KMS-11 (cell line): Measurements from ENCODE around the gene TSC22D1.
"Not testable (repeated sequence)": the region's sequence is repeated elsewhere in the genome, so short reads cannot be mapped to it uniquely, and the experiment has no call there.

ENCODE experiments used
- H2AFZ ChIP-seq: fragments of 200-600 bp; sonication (generic); 2 replicates; pipeline ENCODE4 v1.6.1; 2016; ENCODE audit warnings: antibody characterized with exemption, mixed run types, low read depth
- H3K27ac ChIP-seq: fragments of 200-600 bp; sonication (generic); 2 replicates; pipeline ENCODE4 v1.6.1; 2016; ENCODE audit warnings: mild to moderate bottlenecking, mixed run types
- H3K27me3 ChIP-seq: fragments of 200-600 bp; sonication (generic); 2 replicates; pipeline ENCODE4 v1.6.1; 2017; ENCODE audit warnings: mild to moderate bottlenecking, low read depth, mixed run types, moderate library complexity; ENCODE audit not compliant: insufficient read depth
- H3K36me3 ChIP-seq: fragments of 200-600 bp; sonication (generic); 2 replicates; pipeline ENCODE4 v1.6.1; 2017; ENCODE audit warnings: mild to moderate bottlenecking, mixed run types; ENCODE audit not compliant: insufficient read depth
- H3K4me1 ChIP-seq: fragments of 200-600 bp; sonication (generic); 2 replicates; pipeline ENCODE4 v1.6.1; 2016; ENCODE audit warnings: mild to moderate bottlenecking, low read depth, mixed run types; ENCODE audit not compliant: poor library complexity, severe bottlenecking
- H3K4me2 ChIP-seq: fragments of 200-600 bp; sonication (generic); 2 replicates; pipeline ENCODE4 v1.7.0; 2016; ENCODE audit warnings: mild to moderate bottlenecking, mixed run types
- H3K4me3 ChIP-seq: fragments of 200-600 bp; sonication (generic); IDR thresholded peaks from 2 replicates; pipeline ENCODE4 v1.6.1; 2017; ENCODE audit warnings: low read depth, low read length, mixed read lengths; ENCODE audit not compliant: insufficient read depth
- H3K79me2 ChIP-seq: fragments of 200-600 bp; sonication (generic); 2 replicates; pipeline ENCODE4 v1.6.1; 2016; ENCODE audit warnings: low read depth, mixed run types; ENCODE audit not compliant: insufficient read depth
- H3K9ac ChIP-seq: fragments of 200-600 bp; sonication (generic); 2 replicates; pipeline ENCODE4 v1.6.1; 2016; ENCODE audit warnings: mild to moderate bottlenecking, mixed run types
- H4K20me1 ChIP-seq: fragments of 200-600 bp; sonication (generic); 2 replicates; pipeline ENCODE4 v1.6.1; 2016; ENCODE audit warnings: mild to moderate bottlenecking, mixed run types; ENCODE audit not compliant: insufficient read depth
- TF ChIP-seq, protein P1 (sequence below): fragments of 200-600 bp; sonication (generic); conservative IDR thresholded peaks from 2 replicates; pipeline ENCODE4 v1.6.1; 2017; ENCODE audit warnings: low read depth, mild to moderate bottlenecking, antibody characterized with exemption, low read length, moderate library complexity, mixed read lengths

Gene TSC22D1

DNA sequence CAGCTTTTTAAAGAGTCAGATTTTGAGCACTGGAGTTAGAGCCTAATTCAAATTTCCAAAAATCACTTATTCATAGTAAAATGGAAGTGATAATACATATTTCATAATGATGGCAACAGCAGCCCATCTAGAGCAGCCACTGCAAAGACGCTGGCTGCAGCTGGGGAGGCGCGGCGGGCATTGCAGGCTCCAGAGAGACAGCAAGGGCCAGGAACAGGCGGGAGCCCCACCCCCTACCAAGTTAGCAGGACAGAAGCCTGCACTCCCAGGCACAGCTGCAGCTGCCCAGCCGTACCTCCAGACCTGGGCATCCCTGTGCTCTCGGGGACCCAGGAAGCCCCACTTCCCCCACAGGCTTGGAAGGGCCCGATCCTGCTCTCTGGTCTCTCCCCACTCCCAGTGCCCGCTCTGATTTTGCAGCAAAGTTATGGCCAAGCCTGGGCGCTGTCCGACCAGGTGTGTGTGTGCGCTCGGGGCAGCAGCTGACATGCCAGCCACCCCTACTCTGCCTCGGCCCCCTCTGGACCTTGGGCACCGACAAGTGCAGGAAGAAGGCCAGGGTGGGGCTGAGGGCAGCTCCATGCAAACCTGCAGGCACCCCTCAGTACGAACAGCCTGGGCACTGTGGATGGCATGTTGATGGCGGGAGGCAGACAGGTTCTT lies 117.7 kb downstream of the TSC22D1 start:
- Histone ChIP-seq H3K9ac (no peak overlapping the region), H3K27me3 (no peaks in the 10 kb centered on the region), H3K27ac (no peak overlapping the region), H4K20me1 (no peaks in the 10 kb centered on the region), H3K4me1 (no peaks in the 10 kb centered on the region), H3K36me3 (no peaks in the 10 kb centered on the region), H3K79me2 (no peaks in the 10 kb centered on the region), H3K4me3 (no peak overlapping the region), H3K4me2 (no peak overlapping the region), H2AFZ (no peak overlapping the region)
- TF ChIP-seq, protein P1, sequence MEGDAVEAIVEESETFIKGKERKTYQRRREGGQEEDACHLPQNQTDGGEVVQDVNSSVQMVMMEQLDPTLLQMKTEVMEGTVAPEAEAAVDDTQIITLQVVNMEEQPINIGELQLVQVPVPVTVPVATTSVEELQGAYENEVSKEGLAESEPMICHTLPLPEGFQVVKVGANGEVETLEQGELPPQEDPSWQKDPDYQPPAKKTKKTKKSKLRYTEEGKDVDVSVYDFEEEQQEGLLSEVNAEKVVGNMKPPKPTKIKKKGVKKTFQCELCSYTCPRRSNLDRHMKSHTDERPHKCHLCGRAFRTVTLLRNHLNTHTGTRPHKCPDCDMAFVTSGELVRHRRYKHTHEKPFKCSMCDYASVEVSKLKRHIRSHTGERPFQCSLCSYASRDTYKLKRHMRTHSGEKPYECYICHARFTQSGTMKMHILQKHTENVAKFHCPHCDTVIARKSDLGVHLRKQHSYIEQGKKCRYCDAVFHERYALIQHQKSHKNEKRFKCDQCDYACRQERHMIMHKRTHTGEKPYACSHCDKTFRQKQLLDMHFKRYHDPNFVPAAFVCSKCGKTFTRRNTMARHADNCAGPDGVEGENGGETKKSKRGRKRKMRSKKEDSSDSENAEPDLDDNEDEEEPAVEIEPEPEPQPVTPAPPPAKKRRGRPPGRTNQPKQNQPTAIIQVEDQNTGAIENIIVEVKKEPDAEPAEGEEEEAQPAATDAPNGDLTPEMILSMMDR, result no peak

DNA sequence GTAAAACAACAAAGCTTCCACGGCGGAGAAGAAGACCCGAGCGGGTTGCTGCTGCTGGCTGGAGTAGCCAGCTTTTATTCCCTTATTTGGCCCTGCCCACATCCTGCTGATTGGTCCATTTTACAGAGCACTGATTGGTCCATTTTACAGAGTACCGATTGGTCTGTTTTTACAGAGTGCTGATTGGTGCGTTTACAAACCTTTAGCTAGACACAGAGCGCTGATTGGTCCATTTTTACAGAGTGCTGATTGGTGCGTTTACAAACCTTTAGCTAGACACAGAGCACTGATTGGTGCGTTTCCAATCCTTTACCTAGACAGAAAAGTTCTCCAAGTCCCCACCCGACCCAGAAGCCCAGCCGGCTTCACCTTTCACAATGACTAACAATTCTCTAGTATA lies 119.9 kb downstream of the TSC22D1 start:
- H2AFZ ChIP-seq, H3K4me1 ChIP-seq, H4K20me1 ChIP-seq, H3K4me2 ChIP-seq, H3K27me3 ChIP-seq, H3K36me3 ChIP-seq, H3K9ac ChIP-seq, H3K27ac ChIP-seq, H3K79me2 ChIP-seq, H3K4me3 ChIP-seq: not testable (repeated sequence)

DNA sequence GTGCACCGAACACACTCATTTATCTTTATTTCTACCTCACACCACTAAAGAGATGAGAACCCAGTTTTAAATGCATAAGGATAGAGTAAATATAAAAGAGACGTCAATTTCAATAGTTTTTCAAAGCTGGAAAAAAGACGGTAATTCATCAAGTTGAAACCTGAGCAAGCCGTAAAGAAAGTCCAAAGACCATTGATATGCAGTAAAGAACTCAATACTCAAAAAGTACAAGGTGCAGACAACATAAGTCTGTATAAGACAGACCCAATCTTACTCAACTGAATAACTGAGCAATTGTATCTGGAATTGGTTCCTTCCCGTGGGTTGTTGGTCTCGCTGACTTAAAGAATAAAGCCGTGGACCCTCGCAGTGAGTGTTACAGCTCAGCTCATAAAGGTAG lies 120.4 kb downstream of the TSC22D1 start:
- Histone ChIP-seq H4K20me1 (no peaks in the 10 kb centered on the region), H2AFZ (no peak overlapping the region), H3K27ac (no peak overlapping the region), H3K36me3 (no peaks in the 10 kb centered on the region), H3K79me2 (no peaks in the 10 kb centered on the region), H3K4me1 (no peaks in the 10 kb centered on the region), H3K9ac (no peak overlapping the region), H3K4me2 (no peak overlapping the region), H3K27me3 (no peaks in the 10 kb centered on the region), H3K4me3 (no peak overlapping the region)
- TF ChIP-seq, protein P1, result no peak

GRCh38 chr13:44453881-44454280 lies 122.2 kb downstream of the TSC22D1 start:
- Histone ChIP-seq H3K27me3 (no peaks in the 10 kb centered on the region), H2AFZ (no peak overlapping the region)

GRCh38 chr13:44453069-44453468 lies 123.1 kb downstream of the TSC22D1 start:
- H3K36me3 ChIP-seq, result no peaks in the 10 kb centered on the region
- no peak overlapping the region for H3K27ac ChIP-seq
- no peak overlapping the region for H3K4me2 ChIP-seq
- no peak overlapping the region for H3K9ac ChIP-seq
- H3K4me3 ChIP-seq, result no peak overlapping the region
- H3K79me2 ChIP-seq, result no peaks in the 10 kb centered on the region
- H4K20me1 ChIP-seq, result no peaks in the 10 kb centered on the region
- H2AFZ ChIP-seq, result no peak overlapping the region
- no peaks in the 10 kb centered on the region for H3K4me1 ChIP-seq
- no peaks in the 10 kb centered on the region for H3K27me3 ChIP-seq
- TF ChIP-seq, protein P1, result no peak

More at GRCh38 chr13:44453881-44454280, 122.2 kb downstream of the TSC22D1 start:
- no peak overlapping the region for H3K4me2 ChIP-seq
- TF ChIP-seq, protein P1, result no peak
- no peak overlapping the region for H3K4me3 ChIP-seq
- no peak overlapping the region for H3K27ac ChIP-seq
- H3K4me1 ChIP-seq, result no peaks in the 10 kb centered on the region
- H3K9ac ChIP-seq, result no peak overlapping the region
- no peaks in the 10 kb centered on the region for H3K36me3 ChIP-seq
- H3K79me2 ChIP-seq, result no peaks in the 10 kb centered on the region
- H4K20me1 ChIP-seq, result no peaks in the 10 kb centered on the region
